Measurements from ENCODE around the gene CDC45. TPM values are rescaled to one million over a fixed set of nuclear protein-coding genes. Genes with fewer than 3 reads are reported as not detected.

The CDC45 gene, protein sequence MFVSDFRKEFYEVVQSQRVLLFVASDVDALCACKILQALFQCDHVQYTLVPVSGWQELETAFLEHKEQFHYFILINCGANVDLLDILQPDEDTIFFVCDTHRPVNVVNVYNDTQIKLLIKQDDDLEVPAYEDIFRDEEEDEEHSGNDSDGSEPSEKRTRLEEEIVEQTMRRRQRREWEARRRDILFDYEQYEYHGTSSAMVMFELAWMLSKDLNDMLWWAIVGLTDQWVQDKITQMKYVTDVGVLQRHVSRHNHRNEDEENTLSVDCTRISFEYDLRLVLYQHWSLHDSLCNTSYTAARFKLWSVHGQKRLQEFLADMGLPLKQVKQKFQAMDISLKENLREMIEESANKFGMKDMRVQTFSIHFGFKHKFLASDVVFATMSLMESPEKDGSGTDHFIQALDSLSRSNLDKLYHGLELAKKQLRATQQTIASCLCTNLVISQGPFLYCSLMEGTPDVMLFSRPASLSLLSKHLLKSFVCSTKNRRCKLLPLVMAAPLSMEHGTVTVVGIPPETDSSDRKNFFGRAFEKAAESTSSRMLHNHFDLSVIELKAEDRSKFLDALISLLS
- under 1 TPM in 1 of 4 donors, not detected in 3; 0.27 TPM for total RNA-seq

DNA sequence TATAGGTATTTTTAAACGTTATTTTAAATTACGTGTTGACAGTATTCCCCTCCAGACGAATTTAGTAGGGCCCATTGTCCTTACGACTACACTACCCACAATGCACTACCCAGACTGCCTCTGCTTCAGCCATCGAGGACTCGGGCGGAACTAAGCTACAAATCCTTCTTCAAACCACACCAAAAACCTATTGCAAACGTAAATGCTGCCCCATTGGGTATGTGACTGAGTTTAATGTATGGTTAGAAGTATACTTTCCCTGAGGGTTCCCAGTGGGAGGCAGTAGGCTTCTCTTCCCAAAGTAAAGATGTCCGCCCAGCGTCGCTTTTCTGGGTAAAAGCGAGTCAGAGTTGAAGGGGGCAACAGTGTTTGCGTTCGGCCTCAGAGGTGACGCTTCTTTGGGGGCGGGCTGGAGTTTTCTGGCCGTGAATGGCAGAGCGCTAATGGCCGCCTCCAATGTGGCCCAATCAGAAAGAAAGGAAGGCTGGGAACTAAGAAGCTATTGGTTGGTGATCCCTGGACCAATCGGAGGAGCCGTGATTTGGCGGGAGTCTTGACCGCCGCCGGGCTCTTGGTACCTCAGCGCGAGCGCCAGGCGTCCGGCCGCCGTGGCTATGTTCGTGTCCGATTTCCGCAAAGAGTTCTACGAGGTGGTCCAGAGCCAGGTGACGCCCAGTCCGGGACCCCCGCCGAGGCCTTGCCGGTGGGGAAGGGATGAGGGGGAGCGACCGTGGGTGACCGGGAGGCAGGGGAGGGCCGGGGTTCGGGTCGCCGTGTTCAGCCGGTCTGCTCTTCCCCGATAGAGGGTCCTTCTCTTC, at the start of gene CDC45:
Gene CDC45 (plus strand): TSS at position 566 of the 818 bp plus-strand sequence. CDS start 49 bp downstream, at position 615.
- intact Hi-C loops (cut with DNase I; ENCODE audit: low total_unique reads) = loop anchor here (1.0 to 2.0 kb wide), 7 partner anchors 32 to 357 kb away; partner anchors contain the start of genes C22orf39, CLTCL1, DGCR2 and ESS2
- DNase-seq (peak; percentile 96 to 97), ATAC-seq (peak; percentile 92 to 95)
- Histone ChIP-seq H3K36me3 (peaks cover 0 to 10% of the 10 kb centered on the region in 2 donors), H3K27me3 (no peaks in the 10 kb centered on the region), H3K9me3 (no peaks in the 10 kb centered on the region), H3K4me3 (peak within 1 kb of the TSS; percentile 63 to 78 (median 70)), H3K27ac (peak within 1 kb of the TSS; percentile 90 to 98 (median 97)), H3K4me1 (peaks cover 33 to 35% of the 10 kb centered on the region in 2 donors)
- TF ChIP-seq, protein P1, sequence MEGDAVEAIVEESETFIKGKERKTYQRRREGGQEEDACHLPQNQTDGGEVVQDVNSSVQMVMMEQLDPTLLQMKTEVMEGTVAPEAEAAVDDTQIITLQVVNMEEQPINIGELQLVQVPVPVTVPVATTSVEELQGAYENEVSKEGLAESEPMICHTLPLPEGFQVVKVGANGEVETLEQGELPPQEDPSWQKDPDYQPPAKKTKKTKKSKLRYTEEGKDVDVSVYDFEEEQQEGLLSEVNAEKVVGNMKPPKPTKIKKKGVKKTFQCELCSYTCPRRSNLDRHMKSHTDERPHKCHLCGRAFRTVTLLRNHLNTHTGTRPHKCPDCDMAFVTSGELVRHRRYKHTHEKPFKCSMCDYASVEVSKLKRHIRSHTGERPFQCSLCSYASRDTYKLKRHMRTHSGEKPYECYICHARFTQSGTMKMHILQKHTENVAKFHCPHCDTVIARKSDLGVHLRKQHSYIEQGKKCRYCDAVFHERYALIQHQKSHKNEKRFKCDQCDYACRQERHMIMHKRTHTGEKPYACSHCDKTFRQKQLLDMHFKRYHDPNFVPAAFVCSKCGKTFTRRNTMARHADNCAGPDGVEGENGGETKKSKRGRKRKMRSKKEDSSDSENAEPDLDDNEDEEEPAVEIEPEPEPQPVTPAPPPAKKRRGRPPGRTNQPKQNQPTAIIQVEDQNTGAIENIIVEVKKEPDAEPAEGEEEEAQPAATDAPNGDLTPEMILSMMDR (IDR thresholded peaks at IDR 0.05 in 4 of 5, conservative IDR thresholded peaks at IDR 0.05 in 1 of 5) = no peak
- in situ Hi-C loops (cut with MboI; ENCODE audit: low sequenced_read_pairs in 4 of 4) = loop anchor here in 1 of 4 donors (10.0 kb wide), 1 partner anchor 145 kb away; no protein-coding TSS in a partner anchor

DNA sequence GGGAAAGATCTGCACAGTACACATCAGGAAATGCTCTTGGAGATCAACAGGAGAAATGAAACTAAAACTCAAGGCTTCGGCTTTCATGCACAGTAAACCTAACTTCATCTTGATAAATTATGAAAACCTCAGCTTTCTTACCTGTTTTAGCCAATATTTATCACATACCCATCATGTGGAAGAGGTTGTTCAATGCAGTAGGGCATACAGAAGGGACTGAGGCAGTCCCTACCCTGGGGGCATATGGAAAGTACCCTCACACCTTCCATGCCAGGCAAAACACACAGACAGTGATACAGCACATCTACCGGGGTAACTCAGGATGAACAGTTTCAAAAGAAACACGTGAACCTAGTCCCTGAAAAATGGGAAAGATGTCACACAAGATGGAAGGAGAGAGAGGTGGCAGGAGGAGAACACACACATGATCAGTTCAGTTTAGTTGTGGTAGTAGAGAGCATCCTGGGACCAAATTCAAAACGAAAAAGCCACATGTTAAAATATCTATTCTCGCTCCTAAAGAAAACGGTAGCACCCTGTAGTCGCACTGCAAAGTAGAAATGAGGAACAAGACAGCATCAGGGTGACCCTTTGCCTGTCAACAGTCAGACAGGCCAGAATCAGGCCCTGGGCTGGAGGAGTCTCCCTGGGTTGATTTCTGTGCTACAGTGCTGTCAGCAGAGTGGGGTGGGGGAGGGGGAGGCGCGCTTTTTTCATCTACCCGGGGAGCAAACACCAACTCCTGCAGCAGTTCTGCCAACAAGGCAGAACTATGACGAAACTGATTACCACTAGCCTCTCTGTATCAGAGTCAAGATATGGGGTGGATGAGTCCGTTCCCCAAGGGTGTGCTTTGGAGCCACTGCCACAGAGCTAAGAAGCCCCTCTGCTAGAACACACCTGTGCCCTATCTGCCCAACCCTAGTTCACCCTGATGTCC, 49.5 kb upstream of the CDC45 start:
- peaks cover 32 to 39% of the 10 kb centered on the region in 2 donors for H3K4me1 ChIP-seq
- H3K9me3 ChIP-seq = no peaks in the 10 kb centered on the region
- in situ Hi-C loops (cut with MboI; ENCODE audit: low sequenced_read_pairs in 4 of 4) = no loop called here
- H3K4me3 ChIP-seq = peak overlapping the region; percentile 75 to 96 (median 88)
- peak; percentile 26 to 48 for TF ChIP-seq POLR2A (IDR thresholded peaks at IDR 0.05)
- TF ChIP-seq, protein P1 (IDR thresholded peaks at IDR 0.05 in 4 of 5, conservative IDR thresholded peaks at IDR 0.05 in 1 of 5) = no peak
- intact Hi-C loops (cut with DNase I; ENCODE audit: low total_unique reads) = loop anchor here (5.0 to 10.0 kb wide), 3 partner anchors 205 to 308 kb away; partner anchors contain the start of genes DGCR2 and SLC25A1
- peak overlapping the region; percentile 83 to 100 (median 89) for H3K27ac ChIP-seq
- peaks cover 0 to 11% of the 10 kb centered on the region in 2 donors for H3K36me3 ChIP-seq
- no peak for DNase-seq
- ATAC-seq = peak in 1 of 2 donors; percentile 3
- H3K27me3 ChIP-seq = no peaks in the 10 kb centered on the region

DNA sequence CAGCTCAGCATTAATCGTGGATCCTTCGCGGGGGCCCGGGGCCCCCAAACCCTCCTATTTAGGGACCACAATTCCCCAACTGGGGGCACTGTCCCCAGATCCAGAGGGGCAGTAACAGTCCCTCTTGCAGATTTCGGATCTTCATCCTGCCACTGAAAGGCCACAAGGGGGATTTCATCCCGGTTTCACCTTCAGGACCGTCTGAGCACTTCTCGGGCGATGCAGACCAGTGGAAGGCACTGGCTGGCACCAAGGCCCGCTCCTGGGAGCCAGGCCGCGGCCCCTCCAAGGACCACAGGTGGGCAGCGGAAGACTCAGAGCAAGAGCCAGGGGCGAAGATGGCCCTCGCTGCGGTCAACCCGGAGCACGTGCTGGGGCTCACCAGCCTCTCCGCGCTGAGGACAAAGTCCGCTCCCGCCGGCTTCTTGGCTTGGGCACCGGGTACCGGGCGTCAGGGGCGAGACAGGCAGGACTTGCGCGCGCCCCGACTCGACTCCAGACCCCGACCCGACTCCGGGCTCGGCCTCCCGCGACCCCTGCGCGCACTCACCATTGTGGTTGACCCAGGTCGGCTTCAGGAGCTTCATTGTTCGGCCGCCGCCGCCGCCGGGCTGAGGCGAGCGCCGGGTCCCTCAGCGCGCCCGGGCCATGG, 48.7 kb upstream of the CDC45 start:
- intact Hi-C loops (cut with DNase I; ENCODE audit: low total_unique reads) (loop anchor here (5.0 kb wide), 2 partner anchors 254 to 309 kb away; partner anchors contain the start of genes DGCR2 and SLC25A1), in situ Hi-C loops (cut with MboI; ENCODE audit: low sequenced_read_pairs in 4 of 4) (no loop called here)
- Histone ChIP-seq H3K9me3 (no peaks in the 10 kb centered on the region), H3K27me3 (no peaks in the 10 kb centered on the region), H3K27ac (peak overlapping the region; percentile 83 to 100 (median 89)), H3K4me1 (peaks cover 32 to 39% of the 10 kb centered on the region in 2 donors), H3K4me3 (peak overlapping the region; percentile 75 to 96 (median 88)), H3K36me3 (peaks cover 0 to 18% of the 10 kb centered on the region in 2 donors)
- TF ChIP-seq, protein P1 (IDR thresholded peaks at IDR 0.05 in 4 of 5, conservative IDR thresholded peaks at IDR 0.05 in 1 of 5) = peak in 3 of 5 experiments; percentile 16 to 26 (median 19)
- TF ChIP-seq POLR2A (IDR thresholded peaks at IDR 0.05) = no peak
- ATAC-seq (peak; percentile 4 to 14), DNase-seq (peak in 1 of 2 donors; percentile 41)
